Keratinocyte (primary cell): Measurements from ENCODE around the gene EPB41L2. TPM values are rescaled to one million over a fixed set of nuclear protein-coding genes. Genes with fewer than 3 reads are reported as not detected.
"Not testable (repeated sequence)": the region's sequence is repeated elsewhere in the genome, so short reads cannot be mapped to it uniquely, and the experiment has no call there.

Experiments
- DNase-seq: peaks from one replicate; pipeline ENCODE4 v3.0.0-alpha.2; 2011; ENCODE audit warnings: low read depth, missing footprints, low spot score
- FAIRE-seq: peaks from 2 replicates; lab custom pipeline; 2011; peaks lifted over from hg19 to GRCh38; lab: Jason Lieb, UNC
- H2AFZ ChIP-seq: 2 replicates; pipeline ENCODE4 v1.6.0; 2012; ENCODE audit warnings: low read length, control low read depth, inconsistent platforms; ENCODE audit not compliant: control insufficient read depth
- H3K27ac ChIP-seq: 2 replicates; pipeline ENCODE4 v1.5.1; 2011; ENCODE audit warnings: low read length; ENCODE audit not compliant: control insufficient read depth, insufficient read depth
- H3K27me3 ChIP-seq: 3 replicates; pipeline ENCODE4 v1.6.0; 2011; ENCODE audit warnings: low read length; ENCODE audit not compliant: control insufficient read depth, insufficient read depth; ENCODE audit errors: extremely low read depth
- H3K36me3 ChIP-seq, 2 experiments: 2 replicates in 1 of 2; 3 replicates in 1 of 2; pipeline ENCODE4 v1.5.1; 2011; ENCODE audit warnings: low read length in 2 of 2, mild to moderate bottlenecking in 1 of 2; ENCODE audit not compliant: control insufficient read depth in 2 of 2, insufficient read depth in 2 of 2; ENCODE audit errors: extremely low read depth in 1 of 2
- H3K4me1 ChIP-seq: 3 replicates; pipeline ENCODE4 v1.5.1; 2011; ENCODE audit warnings: low read length; ENCODE audit not compliant: control insufficient read depth, insufficient read depth; ENCODE audit errors: extremely low read depth
- H3K4me2 ChIP-seq: 3 replicates; pipeline ENCODE4 v1.6.0; 2011; ENCODE audit warnings: low read depth, low read length; ENCODE audit not compliant: control insufficient read depth, insufficient read depth; ENCODE audit errors: extremely low read depth
- H3K4me3 ChIP-seq, 3 experiments: fragments of 200-600 bp in 1 of 3; sonication (generic) in 1 of 3; 2 replicates in 2 of 3; 3 replicates in 1 of 3; pipeline ENCODE4 v1.5.1; 2011 to 2016; ENCODE audit warnings: low read length in 3 of 3, mild to moderate bottlenecking in 3 of 3, control low read depth in 2 of 3, inconsistent platforms in 1 of 3, low read depth in 1 of 3, mixed read lengths in 1 of 3, mixed run types in 1 of 3, moderate library complexity in 1 of 3; ENCODE audit not compliant: control insufficient read depth in 2 of 3, insufficient read depth in 2 of 3; ENCODE audit errors: extremely low read depth in 1 of 3
- H3K79me2 ChIP-seq: 2 replicates; pipeline ENCODE4 v1.6.0; 2012; ENCODE audit warnings: low read length; ENCODE audit not compliant: control insufficient read depth, insufficient read depth
- H3K9ac ChIP-seq: 3 replicates; pipeline ENCODE4 v1.6.0; 2011; ENCODE audit warnings: low read length; ENCODE audit not compliant: control insufficient read depth, insufficient read depth; ENCODE audit errors: extremely low read depth
- H3K9me1 ChIP-seq: 3 replicates; pipeline ENCODE4 v1.6.0; 2011; ENCODE audit warnings: low read length; ENCODE audit not compliant: control insufficient read depth, insufficient read depth; ENCODE audit errors: extremely low read depth
- H3K9me3 ChIP-seq: 2 replicates; pipeline ENCODE4 v1.5.1; 2012; ENCODE audit warnings: low read depth, low read length; ENCODE audit not compliant: control insufficient read depth
- H4K20me1 ChIP-seq: 3 replicates; pipeline ENCODE4 v1.6.0; 2011; ENCODE audit warnings: low read length; ENCODE audit not compliant: control insufficient read depth, insufficient read depth; ENCODE audit errors: extremely low read depth
- CTCF ChIP-seq, 3 experiments: IDR thresholded peaks in 1 of 3; conservative IDR thresholded peaks in 1 of 3; optimal IDR thresholded peaks in 1 of 3; 2 replicates in 2 of 3; 3 replicates in 1 of 3; pipeline versions ENCODE3 to v1.5.1; 2011; ENCODE audit warnings: low read length in 3 of 3, mild to moderate bottlenecking in 3 of 3, moderate library complexity in 2 of 3, control low read depth in 1 of 3, inconsistent platforms in 1 of 3; ENCODE audit not compliant: insufficient read depth in 2 of 3; ENCODE audit errors: extremely low read depth in 1 of 3
- EZH2 ChIP-seq: IDR thresholded peaks from one replicate; pipeline ENCODE4 v1.6.1; 2012; ENCODE audit warnings: inconsistent platforms, mild to moderate bottlenecking, low read length, moderate library complexity
- dilution Hi-C: fragments of 300-500 bp; cut with MboI; formaldehyde crosslinking; loops from one replicate; pipeline ENCODE4 v1.7.0; 2020; ENCODE audit warnings: low sequenced_read_pairs; ENCODE audit not compliant: extremely low pct_ligation_motif_present
- polyA plus RNA-seq, 5 experiments: library from polyadenylated mRNA; depleted of rRNA in 3 of 5; stranded (reverse) in 3 of 5; stranded (forward) in 1 of 5; unstranded in 1 of 5; fragments of >200 nt; gene quantifications; 1 replicate in 1 of 5; 2 replicates in 3 of 5; 3 replicates in 1 of 5; pipeline versions ENCODE4 v1.2.1 to v1.2.3, GENCODE V29; 2011 to 2012; ENCODE audit warnings: missing spikeins in 2 of 5, low read depth in 1 of 5, low replicate concordance in 1 of 5

Gene EPB41L2
- polyA plus RNA-seq, 1 donor (not counting 4 experiments of a cell fraction or from before 2014, with no cell fraction given): 22.0 TPM

- H3K9me1 ChIP-seq: no peaks in the 10 kb centered on the region
- H4K20me1 ChIP-seq: no peaks in the 10 kb centered on the region
- H3K4me2 ChIP-seq: no peak overlapping the region
- no peak overlapping the region for H3K4me3 ChIP-seq
- H3K9me3 ChIP-seq: no peaks in the 10 kb centered on the region
- no peaks in the 10 kb centered on the region for H3K4me1 ChIP-seq
- H2AFZ ChIP-seq: no peak overlapping the region
- no peaks in the 10 kb centered on the region for H3K79me2 ChIP-seq
- dilution Hi-C loops: no loop called here
- H3K27ac ChIP-seq: no peak overlapping the region
- H3K9ac ChIP-seq: no peak overlapping the region
- FAIRE-seq (no peak), DNase-seq (no peak)
- H3K27me3 ChIP-seq: no peaks in the 10 kb centered on the region
- H3K36me3 ChIP-seq: no peaks in the 10 kb centered on the region
- TF ChIP-seq EZH2: no peak
- no peak for TF ChIP-seq CTCF (optimal IDR thresholded peaks at IDR 0.05 in 1 of 3, IDR thresholded peaks at IDR 0.05 in 1 of 3, conservative IDR thresholded peaks at IDR 0.05 in 1 of 3; ENCODE audit: extremely low read depth in 1 of 3, insufficient read depth in 2 of 3, low read length in 3 of 3)
Observed at GRCh38 chr6:130920969-130921368, 142.1 kb downstream of the EPB41L2 start.

GRCh38 chr6:130918171-130918570 lies 144.9 kb downstream of the EPB41L2 start:
- dilution Hi-C loops: no loop called here

DNA sequence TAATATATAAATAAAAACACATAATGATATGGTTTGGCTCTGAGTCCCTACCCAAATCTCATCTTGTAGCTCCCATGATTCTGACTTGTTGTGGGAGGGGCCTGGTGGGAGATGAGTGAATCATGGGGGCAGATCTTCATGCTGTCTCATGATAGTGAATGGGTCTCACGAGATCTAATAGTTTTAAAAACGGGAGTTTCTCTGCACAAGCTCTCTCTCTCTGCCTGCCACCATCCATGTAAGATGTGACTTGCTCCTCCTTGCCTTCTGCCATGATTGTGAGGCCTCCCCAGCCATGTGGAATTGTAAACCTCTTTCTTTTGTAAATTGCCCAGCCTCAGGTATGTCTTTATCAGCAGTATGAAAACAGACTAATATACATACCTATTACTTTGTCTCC lies 147.4 kb downstream of the EPB41L2 start:
- H3K27me3 ChIP-seq, DNase-seq, H3K4me3 ChIP-seq, H3K79me2 ChIP-seq, dilution Hi-C loops, H3K4me2 ChIP-seq, H2AFZ ChIP-seq, H3K36me3 ChIP-seq, FAIRE-seq, H3K9me1 ChIP-seq, H3K27ac ChIP-seq, H3K9ac ChIP-seq, H3K9me3 ChIP-seq, H3K4me1 ChIP-seq, H4K20me1 ChIP-seq: not testable (repeated sequence)

More at GRCh38 chr6:130918171-130918570, 144.9 kb downstream of the EPB41L2 start:
- Histone ChIP-seq H3K79me2 (no peaks in the 10 kb centered on the region), H3K9me3 (no peaks in the 10 kb centered on the region), H3K9ac (no peak overlapping the region), H3K4me3 (no peak overlapping the region), H2AFZ (no peak overlapping the region), H3K4me1 (no peaks in the 10 kb centered on the region), H3K9me1 (no peaks in the 10 kb centered on the region), H4K20me1 (no peaks in the 10 kb centered on the region), H3K27me3 (no peaks in the 10 kb centered on the region), H3K4me2 (no peak overlapping the region), H3K27ac (no peak overlapping the region), H3K36me3 (no peaks in the 10 kb centered on the region)
- FAIRE-seq: no peak
- DNase-seq: no peak
- no peak for TF ChIP-seq CTCF (optimal IDR thresholded peaks at IDR 0.05 in 1 of 3, IDR thresholded peaks at IDR 0.05 in 1 of 3, conservative IDR thresholded peaks at IDR 0.05 in 1 of 3; ENCODE audit: extremely low read depth in 1 of 3, insufficient read depth in 2 of 3, low read length in 3 of 3)
- no peak for TF ChIP-seq EZH2
